ENCODE data around the gene CAMTA1.

- TF ChIP-seq EZH2 (IDR thresholded peaks at IDR 0.05), result no peak
- TF ChIP-seq CTCF (IDR thresholded peaks at IDR 0.05), result no peak
- TF ChIP-seq EZH2phosphoT487 (IDR thresholded peaks at IDR 0.05), result no peak
These were observed 37.5 kb downstream of the CAMTA1 start for GRCh38 chr1:6822530-6823359.

All from neural progenitor cell (in vitro differentiated cells).